Measurements from ENCODE around the gene PRPF39. TPM values are rescaled to one million over a fixed set of nuclear protein-coding genes. Genes with fewer than 3 reads are reported as not detected.
"Not testable (repeated sequence)": the region's sequence is repeated elsewhere in the genome, so short reads cannot be mapped to it uniquely, and the experiment has no call there.

PRPF39 gene
- total and polyA plus RNA-seq, 5 donors = 10.5 to 20.7 (median 16.7) TPM

GRCh38 chr14:45057881-45058364 lies 26.0 kb upstream of the PRPF39 start:
- intact Hi-C loops (cut with DNase I) = no loop called here

GRCh38 chr14:45060551-45060950 lies 23.4 kb upstream of the PRPF39 start:
- Histone ChIP-seq H3K9me3 (ENCODE audit: control insufficient read depth, low read length) (no peaks in the 10 kb centered on the region), H3K27ac (ENCODE audit: low read length) (no peak overlapping the region), H3K4me3 (ENCODE audit: low read length) (no peak overlapping the region), H3K27me3 (ENCODE audit: control insufficient read depth, insufficient read depth) (no peaks in the 10 kb centered on the region), H3K4me1 (ENCODE audit: control insufficient read depth, insufficient read depth, low read length) (no peaks in the 10 kb centered on the region)
- intact Hi-C loops (cut with DNase I) = no loop called here
- DNase-seq (no peak), ATAC-seq (no peak)

More at GRCh38 chr14:45057881-45058364, 26.0 kb upstream of the PRPF39 start:
- Histone ChIP-seq H3K27ac (ENCODE audit: low read length) (no peak overlapping the region), H3K9me3 (ENCODE audit: control insufficient read depth, low read length) (no peaks in the 10 kb centered on the region), H3K4me3 (ENCODE audit: low read length) (no peak overlapping the region), H3K27me3 (ENCODE audit: control insufficient read depth, insufficient read depth) (no peaks in the 10 kb centered on the region), H3K4me1 (ENCODE audit: control insufficient read depth, insufficient read depth, low read length) (no peaks in the 10 kb centered on the region)
- ATAC-seq (no peak), DNase-seq (no peak)

DNA sequence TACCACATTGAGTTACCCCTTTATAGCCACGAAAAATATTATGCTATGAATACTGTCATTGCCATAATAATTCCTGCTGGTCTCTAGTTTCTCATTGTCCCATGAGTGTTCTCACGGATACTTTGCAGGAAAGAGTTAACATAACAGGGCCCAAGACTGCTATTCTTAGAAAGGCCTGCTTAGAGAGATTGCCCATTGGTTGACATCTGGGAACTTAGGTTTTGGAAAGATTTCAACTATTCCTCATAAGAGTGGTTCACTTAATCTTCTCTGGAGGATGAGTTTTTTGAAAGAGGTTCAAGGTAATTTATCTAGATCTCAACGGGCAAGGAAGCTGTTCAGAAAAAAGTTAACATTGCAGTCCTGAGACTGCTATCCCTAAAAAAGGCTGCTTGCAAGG lies 18.4 kb upstream of the PRPF39 start:
- intact Hi-C loops (cut with DNase I) = no loop called here

DNA sequence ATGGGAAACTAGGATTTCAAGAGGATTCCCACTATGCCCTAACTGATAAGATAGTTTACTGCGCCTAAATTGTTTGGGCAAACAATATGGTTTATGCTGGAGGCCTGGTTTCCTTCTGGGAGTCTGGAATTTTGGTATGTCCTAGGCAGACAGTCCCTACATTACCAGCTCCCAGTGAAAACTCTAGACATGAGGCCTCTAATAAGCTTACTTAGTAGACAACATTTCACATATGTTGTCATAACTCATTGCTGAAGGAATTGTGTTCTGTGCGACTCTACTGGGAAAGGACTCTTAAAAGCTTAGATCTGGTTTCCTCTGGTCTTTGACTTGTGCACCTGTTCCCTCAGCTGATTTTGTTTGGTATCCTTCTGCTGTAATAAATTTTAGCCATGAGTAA lies 18.0 kb upstream of the PRPF39 start:
- intact Hi-C loops (cut with DNase I) = no loop called here
- Histone ChIP-seq H3K27me3 (ENCODE audit: control insufficient read depth, insufficient read depth) (no peaks in the 10 kb centered on the region), H3K4me3 (ENCODE audit: low read length) (no peak overlapping the region), H3K4me1 (ENCODE audit: control insufficient read depth, insufficient read depth, low read length) (no peaks in the 10 kb centered on the region), H3K9me3 (ENCODE audit: control insufficient read depth, low read length) (no peaks in the 10 kb centered on the region), H3K27ac (ENCODE audit: low read length) (peak overlapping the region; percentile 80)
- ATAC-seq (no peak), DNase-seq (no peak)
- WGBS = 63% methylated on average over 2 of the region's 2 CpGs

More for the DNA sequence above, 18.4 kb upstream of the PRPF39 start:
- no peaks in the 10 kb centered on the region for H3K4me1 ChIP-seq (ENCODE audit: control insufficient read depth, insufficient read depth, low read length)
- no peak overlapping the region for H3K4me3 ChIP-seq (ENCODE audit: low read length)
- WGBS = 51% methylated on average over 3 of the region's 3 CpGs
- no peaks in the 10 kb centered on the region for H3K9me3 ChIP-seq (ENCODE audit: control insufficient read depth, low read length)
- DNase-seq (no peak), ATAC-seq (peak; percentile 37 to 64)
- no peaks in the 10 kb centered on the region for H3K27me3 ChIP-seq (ENCODE audit: control insufficient read depth, insufficient read depth)
- H3K27ac ChIP-seq (ENCODE audit: low read length) = peak overlapping the region; percentile 80

- H3K4me1 ChIP-seq (ENCODE audit: control insufficient read depth, insufficient read depth, low read length) = no peaks in the 10 kb centered on the region
- ATAC-seq (no peak), DNase-seq (no peak)
- H3K4me3 ChIP-seq (ENCODE audit: low read length) = no peak overlapping the region
- 95% methylated on average over 3 of the region's 3 CpGs for WGBS
- H3K9me3 ChIP-seq (ENCODE audit: control insufficient read depth, low read length) = no peaks in the 10 kb centered on the region
- no peaks in the 10 kb centered on the region for H3K27me3 ChIP-seq (ENCODE audit: control insufficient read depth, insufficient read depth)
- no peak overlapping the region for H3K27ac ChIP-seq (ENCODE audit: low read length)
- intact Hi-C loops (cut with DNase I) = no loop called here
These were observed 17.2 kb upstream of the PRPF39 start for GRCh38 chr14:45066667-45067066.

DNA sequence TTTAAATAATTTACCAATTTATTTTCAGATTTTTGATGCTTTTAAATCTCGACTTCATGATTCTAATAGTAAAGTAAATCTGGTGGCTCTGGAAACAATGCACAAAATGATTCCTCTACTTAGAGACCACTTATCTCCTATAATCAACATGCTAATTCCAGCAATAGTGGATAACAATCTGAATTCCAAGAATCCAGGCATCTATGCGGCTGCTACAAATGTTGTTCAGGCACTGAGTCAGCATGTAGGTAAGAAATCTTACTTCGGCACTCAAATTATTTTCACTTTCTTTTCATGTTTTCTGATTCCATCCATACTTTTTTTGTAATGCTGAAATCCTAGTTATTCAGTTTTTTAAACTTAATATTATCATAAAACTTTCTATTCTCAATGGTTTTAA lies 15.5 kb upstream of the PRPF39 start:
- DNase-seq (no peak), ATAC-seq (no peak)
- no peak overlapping the region for H3K27ac ChIP-seq (ENCODE audit: low read length)
- H3K4me1 ChIP-seq (ENCODE audit: control insufficient read depth, insufficient read depth, low read length) = no peaks in the 10 kb centered on the region
- no peak overlapping the region for H3K4me3 ChIP-seq (ENCODE audit: low read length)
- intact Hi-C loops (cut with DNase I) = no loop called here
- H3K9me3 ChIP-seq (ENCODE audit: control insufficient read depth, low read length) = no peaks in the 10 kb centered on the region
- 92% methylated on average over 3 of the region's 3 CpGs for WGBS
- H3K27me3 ChIP-seq (ENCODE audit: control insufficient read depth, insufficient read depth) = no peaks in the 10 kb centered on the region

- WGBS = 96% methylated on average over 1 of the region's 1 CpG
These were observed 13.7 kb upstream of the PRPF39 start for GRCh38 chr14:45070215-45070614.

GRCh38 chr14:45072126-45072525 lies 11.8 kb upstream of the PRPF39 start:
- Histone ChIP-seq H3K27ac (ENCODE audit: low read length) (no peak overlapping the region), H3K4me1 (ENCODE audit: control insufficient read depth, insufficient read depth, low read length) (no peaks in the 10 kb centered on the region), H3K27me3 (ENCODE audit: control insufficient read depth, insufficient read depth) (no peaks in the 10 kb centered on the region), H3K9me3 (ENCODE audit: control insufficient read depth, low read length) (no peaks in the 10 kb centered on the region), H3K4me3 (ENCODE audit: low read length) (no peak overlapping the region)
- intact Hi-C loops (cut with DNase I) = no loop called here
- DNase-seq (no peak), ATAC-seq (no peak)
- WGBS = 94% methylated on average over 6 of the region's 6 CpGs

More at GRCh38 chr14:45070215-45070614, 13.7 kb upstream of the PRPF39 start:
- no peak overlapping the region for H3K4me3 ChIP-seq (ENCODE audit: low read length)
- intact Hi-C loops (cut with DNase I) = no loop called here
- ATAC-seq (no peak), DNase-seq (no peak)
- H3K27me3 ChIP-seq (ENCODE audit: control insufficient read depth, insufficient read depth) = no peaks in the 10 kb centered on the region
- H3K9me3 ChIP-seq (ENCODE audit: control insufficient read depth, low read length) = no peaks in the 10 kb centered on the region
- H3K4me1 ChIP-seq (ENCODE audit: control insufficient read depth, insufficient read depth, low read length) = no peaks in the 10 kb centered on the region
- H3K27ac ChIP-seq (ENCODE audit: low read length) = no peak overlapping the region

- DNase-seq (no peak), ATAC-seq (no peak)
- Histone ChIP-seq H3K9me3 (ENCODE audit: control insufficient read depth, low read length) (no peaks in the 10 kb centered on the region), H3K27ac (ENCODE audit: low read length) (no peak overlapping the region), H3K4me1 (ENCODE audit: control insufficient read depth, insufficient read depth, low read length) (no peaks in the 10 kb centered on the region), H3K27me3 (ENCODE audit: control insufficient read depth, insufficient read depth) (no peaks in the 10 kb centered on the region), H3K4me3 (ENCODE audit: low read length) (no peak overlapping the region)
- intact Hi-C loops (cut with DNase I) = no loop called here
- WGBS = 69% methylated on average over 5 of the region's 5 CpGs
These were observed 10.6 kb upstream of the PRPF39 start for GRCh38 chr14:45073231-45073879.

DNA sequence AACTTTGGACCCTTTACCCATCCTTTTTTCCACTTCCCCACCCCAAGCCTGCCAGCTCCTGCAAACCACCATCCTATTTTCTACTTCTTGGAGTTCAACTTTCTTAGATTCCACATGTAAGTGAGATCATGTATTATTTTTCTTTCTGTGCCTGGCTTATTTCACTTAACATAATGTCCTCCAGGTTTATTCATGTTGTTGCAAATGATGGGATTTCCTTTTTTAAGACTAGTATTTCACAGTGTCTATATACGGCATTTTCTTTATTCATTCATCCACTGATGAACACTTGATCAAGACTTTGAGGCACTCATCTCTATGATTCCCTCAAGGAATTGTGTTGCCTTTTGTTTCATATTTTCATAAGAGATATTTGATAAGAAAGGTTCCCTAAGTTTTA lies 5.6 kb upstream of the PRPF39 start:
- intact Hi-C loops (cut with DNase I) = no loop called here
- Histone ChIP-seq H3K27ac (ENCODE audit: low read length) (no peak overlapping the region), H3K4me3 (ENCODE audit: low read length) (no peak overlapping the region), H3K27me3 (ENCODE audit: control insufficient read depth, insufficient read depth) (no peaks in the 10 kb centered on the region), H3K9me3 (ENCODE audit: control insufficient read depth, low read length) (no peaks in the 10 kb centered on the region), H3K4me1 (ENCODE audit: control insufficient read depth, insufficient read depth, low read length) (no peaks in the 10 kb centered on the region)
- no peak for DNase-seq
- no peak for ATAC-seq
- WGBS = 89% methylated on average over 1 of the region's 1 CpG

DNA sequence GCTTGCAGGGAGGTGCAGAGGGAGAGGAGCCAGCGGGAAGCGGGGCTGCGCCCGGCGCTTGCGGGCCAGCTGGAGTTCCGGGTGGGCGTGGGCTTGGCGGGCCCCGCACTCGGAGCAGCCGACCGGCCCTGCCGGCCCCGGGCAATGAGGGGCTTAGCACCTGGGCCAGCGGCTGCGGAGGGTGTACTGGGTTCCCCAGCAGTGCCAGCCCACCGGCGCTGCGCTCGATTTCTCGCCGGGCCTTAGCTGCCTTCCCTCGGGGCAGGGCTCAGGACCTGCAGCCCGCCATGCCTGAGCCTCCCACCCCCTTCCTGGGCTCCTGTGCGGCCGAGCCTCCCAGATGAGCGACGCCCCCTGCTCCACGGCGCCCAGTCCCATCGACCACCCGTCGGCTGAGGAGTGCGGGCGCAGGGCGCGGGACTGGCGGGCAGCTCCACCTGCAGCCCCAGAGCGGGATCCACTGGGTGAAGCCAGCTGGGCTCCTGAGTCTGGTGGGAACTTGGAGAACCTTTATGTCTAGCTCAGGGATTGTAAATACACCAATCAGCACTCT lies 3.4 kb upstream of the PRPF39 start:
- H3K4me1 ChIP-seq (ENCODE audit: control insufficient read depth, insufficient read depth, low read length); H3K4me3 ChIP-seq (ENCODE audit: low read length); intact Hi-C loops (cut with DNase I); ATAC-seq; H3K27ac ChIP-seq (ENCODE audit: low read length); H3K27me3 ChIP-seq (ENCODE audit: control insufficient read depth, insufficient read depth); H3K9me3 ChIP-seq (ENCODE audit: control insufficient read depth, low read length): not testable (repeated sequence)
- DNase-seq = peak in 1 of 3 donors; percentile 59
- 98% methylated on average over 40 of the region's 40 CpGs for WGBS
